Heart right ventricle (tissue), 16 donors: ENCODE results near the gene DHX8. TPM values are rescaled to one million over a fixed set of nuclear protein-coding genes. Genes with fewer than 3 reads are reported as not detected.
A peak's percentile ranks its signal among the peaks of the same experiment; 100 is the strongest.

Experiments
- ATAC-seq, 8 donors: fragments of 200-7000 bp; cut with Tn5 transposase; one replicate each; pipeline ENCODE4 v1.9.1; 2020; ENCODE audit warnings: mild to moderate bottlenecking in 8 of 8, moderate library complexity in 8 of 8, moderate number of reproducible peaks in 1 of 8
- DNase-seq, 2 donors: peaks; one replicate each; pipeline ENCODE4 v3.0.0-alpha.2; 2020
- H3K27ac ChIP-seq, 10 donors: fragments of 200-600 bp; sonication (generic) in 2 of 10; one replicate each; pipeline versions ENCODE4 v1.5.0 to v1.8.0; 2020 to 2022; ENCODE audit warnings: mild to moderate bottlenecking in 3 of 10
- H3K27me3 ChIP-seq, 7 donors: fragments of 200-600 bp; one replicate each; pipeline ENCODE4 v1.8.0; 2021 to 2022; ENCODE audit warnings: mild to moderate bottlenecking in 2 of 7
- H3K36me3 ChIP-seq, 9 donors: fragments of 200-600 bp; sonication (generic) in 1 of 9; one replicate each; pipeline versions ENCODE4 v1.5.0 to v1.8.0; 2020 to 2022; ENCODE audit warnings: mild to moderate bottlenecking in 2 of 9
- H3K4me1 ChIP-seq, 9 donors: fragments of 200-600 bp; sonication (generic) in 1 of 9; one replicate each; pipeline versions ENCODE4 v1.5.0 to v1.8.0; 2020 to 2022; ENCODE audit warnings: mild to moderate bottlenecking in 4 of 9
- H3K4me3 ChIP-seq, 10 donors: fragments of 200-600 bp; sonication (generic) in 2 of 10; one replicate each; pipeline versions ENCODE4 v1.5.0 to v1.8.0; 2020 to 2022; ENCODE audit warnings: mild to moderate bottlenecking in 7 of 10, moderate library complexity in 2 of 10
- H3K9me3 ChIP-seq, 11 donors: fragments of 200-600 bp in 10 of 11; sonication (generic) in 2 of 11; one replicate each; pipeline versions ENCODE4 v1.5.0 to v1.8.0; 2013 to 2022; ENCODE audit warnings: mild to moderate bottlenecking in 2 of 11, control low read depth in 1 of 11, moderate library complexity in 1 of 11
- CTCF ChIP-seq, 9 donors: fragments of 200-600 bp; sonication (generic) in 2 of 9; IDR thresholded peaks; one replicate each; pipeline versions ENCODE4 v1.5.0 to v1.8.0; 2021 to 2022; ENCODE audit warnings: antibody characterized with exemption in 9 of 9, mild to moderate bottlenecking in 5 of 9, moderate library complexity in 1 of 9
- WGBS, 2 donors: extraction: QIAGEN DNeasy Blood & Tissue Kit; methylation state at CpG; one replicate each; pipeline ENCODE4 v1.1.7; 2013; ENCODE audit warnings: inconsistent platforms in 1 of 2; 5-methylcytosine and 5-hydroxymethylcytosine counted together
- intact Hi-C, 10 donors: fragments of 100-400 bp; cut with DNase I; formaldehyde crosslinking; loops; one replicate each; pipeline versions ENCODE4 v1.11.1 to v1.14.2; 2022
- polyA plus RNA-seq, 2 donors: library from polyadenylated mRNA; stranded (reverse); fragments of 200-250 nt; gene quantifications; one replicate each; pipeline ENCODE4 v1.2.3, GENCODE V29; 2013
- total RNA-seq, 10 donors: library from RNA; stranded (reverse); fragmentation: NEBNext Ultra II Directional in 3 of 10; extraction: Animal tissue kit (Norgen Biotek cat#: 25700) in 3 of 10; gene quantifications; one replicate each; pipeline versions ENCODE4 v1.2.1 to v1.2.4, GENCODE V29; 2021 to 2023
- donor health status: Arrhythmogenic right ventricular cardiomyopathy.
- donor health status: ischemic (EF 13 %, LVEDD 7.1; RV severe dilation, severe dysfunction).
- donor health status: healthy with polysubstance abuse.
- donor health status: DM: no; HTN: yes; CAD: no.
- donor health status: DM: no; HTN: no; CAD: no.
- donor health status: ischemic (EF 25% LVEDD 6.9; RV normal size, moderate dysfunction).
- donor health status: ischemic (EF 25% LVEDD 5.7; RV mildly dilated, moderate dysfunction).
- donor health status: healthy.
- donor health status: DM: yes; HTN: yes; CAD: no.
- donor health status: Ischemic cardiomyopathy.
- donor health status: ischemic (EF 35%, LVEDD 5.7; RV mildly dilated, moderate dysfunction).
- donor health status: nonischemic (EF 11% LVEDD 7.7; RV severe dilation, severe dysfunction).
- donor health status: DM: yes; HTN: yes; CAD: no.
- donor health status: PGD.
- donor health status: ischemic (EF 29% LVEDD 5.4; RV normal size, mild dysfunction).
- donor health status: nonischemic (EF 23%, LVEDD 6.1; RV moderate dilation, normal function).

DHX8 gene
- total and polyA plus RNA-seq, 12 donors, result 19.2 to 42.0 (median 28.4) TPM

GRCh38 chr17:43453331-43453812 lies 30.4 kb upstream of the DHX8 start:
- Histone ChIP-seq H3K4me3 (no peak overlapping the region), H3K9me3 (no peaks in the 10 kb centered on the region), H3K27ac (no peak overlapping the region), H3K36me3 (no peaks in the 10 kb centered on the region), H3K4me1 (peaks cover 0 to 23% (median 18%) of the 10 kb centered on the region in 9 donors), H3K27me3 (no peaks in the 10 kb centered on the region)
- WGBS, 2 donors, result 66 to 72% methylated on average over 11 of the region's 11 CpGs
- intact Hi-C loops, result no loop called here
- no peak for TF ChIP-seq CTCF (IDR thresholded peaks at IDR 0.05)
- peak in 6 of 8 donors; percentile 44 to 69 (median 62) for ATAC-seq
- DNase-seq, result peak; percentile 40 to 42

GRCh38 chr17:43454868-43455267 lies 28.9 kb upstream of the DHX8 start:
- no peak overlapping the region for H3K27ac ChIP-seq
- no peaks in the 10 kb centered on the region for H3K36me3 ChIP-seq
- intact Hi-C loops, result no loop called here
- peaks cover 0 to 23% (median 18%) of the 10 kb centered on the region in 9 donors for H3K4me1 ChIP-seq
- WGBS, 2 donors, result 47 to 63% methylated on average over 1 of the region's 1 CpG
- H3K9me3 ChIP-seq, result no peaks in the 10 kb centered on the region
- no peaks in the 10 kb centered on the region for H3K27me3 ChIP-seq
- no peak overlapping the region for H3K4me3 ChIP-seq
- DNase-seq (no peak), ATAC-seq (no peak)
- TF ChIP-seq CTCF (IDR thresholded peaks at IDR 0.05), result no peak

GRCh38 chr17:43456029-43456428 lies 27.7 kb upstream of the DHX8 start:
- H3K27ac ChIP-seq, result peak overlapping the region in 2 of 10 donors; percentile 10 to 26
- intact Hi-C loops, result no loop called here
- no peak overlapping the region for H3K4me3 ChIP-seq
- no peaks in the 10 kb centered on the region for H3K27me3 ChIP-seq
- H3K36me3 ChIP-seq, result no peaks in the 10 kb centered on the region
- DNase-seq (no peak), ATAC-seq (no peak)
- H3K9me3 ChIP-seq, result no peaks in the 10 kb centered on the region
- no peak for TF ChIP-seq CTCF (IDR thresholded peaks at IDR 0.05)
- H3K4me1 ChIP-seq, result peaks cover 0 to 23% (median 18%) of the 10 kb centered on the region in 9 donors
- 93 to 97% methylated on average over 6 of the region's 6 CpGs for WGBS, 2 donors

- Histone ChIP-seq H3K27ac (peak overlapping the region in 6 of 10 donors; percentile 10 to 65 (median 36)), H3K9me3 (no peaks in the 10 kb centered on the region), H3K27me3 (no peaks in the 10 kb centered on the region), H3K36me3 (no peaks in the 10 kb centered on the region), H3K4me1 (peaks cover 0 to 23% (median 18%) of the 10 kb centered on the region in 9 donors), H3K4me3 (no peak overlapping the region)
- TF ChIP-seq CTCF (IDR thresholded peaks at IDR 0.05), result no peak
- DNase-seq, result peak in 1 of 2 donors; percentile 15
- WGBS, 2 donors, result 36 to 44% methylated on average over 7 of the region's 7 CpGs
- ATAC-seq, result peak; percentile 32 to 87 (median 72)
- intact Hi-C loops, result no loop called here
Measured at GRCh38 chr17:43456661-43457361, 27.0 kb upstream of the DHX8 start.
